AG04450 (cell line): ENCODE data around the gene RAPGEF2. TPM values are rescaled to one million over a fixed set of nuclear protein-coding genes. Genes with fewer than 3 reads are reported as not detected.

Experiments
- CTCF ChIA-PET: fragments of 300-600, 350-600 bp; formaldehyde crosslinking; extraction: SDS; loops from one replicate; lab custom pipeline; 2022; ENCODE audit warnings: antibody characterized with exemption, inconsistent platforms; lab: Charles Lee
- POLR2A ChIA-PET: fragments of 350-600 bp; formaldehyde crosslinking; extraction: SDS; loops from one replicate; lab custom pipeline; 2021; ENCODE audit warnings: antibody characterized with exemption, inconsistent platforms; lab: Yijun Ruan, JAX
- DNase-seq: peaks from one replicate; pipeline ENCODE4 v3.0.0-alpha.2; 2011; ENCODE audit warnings: low read depth, low spot score
- H3K27ac ChIP-seq: one replicate; pipeline ENCODE4 v1.5.1; 2012; ENCODE audit warnings: low read depth, low read length, control low read depth
- H3K27me3 ChIP-seq: one replicate; pipeline ENCODE4 v1.6.0; 2012; ENCODE audit warnings: low read length; ENCODE audit not compliant: control insufficient read depth, insufficient read depth
- H3K4me3 ChIP-seq: 2 replicates; pipeline ENCODE4 v1.5.1; 2011; ENCODE audit warnings: mild to moderate bottlenecking, low read depth, low read length, control low read depth
- H3K9me3 ChIP-seq: 2 replicates; pipeline ENCODE4 v1.5.1; 2012; ENCODE audit warnings: low read length; ENCODE audit not compliant: control insufficient read depth, insufficient read depth
- CTCF ChIP-seq: IDR thresholded peaks from 2 replicates; pipeline ENCODE4 v1.5.1; 2011; ENCODE audit warnings: low read depth, low read length, control low read depth, inconsistent platforms
- polyA plus RNA-seq: library from polyadenylated mRNA; depleted of rRNA; stranded (reverse); fragments of >200 nt; gene quantifications from 2 replicates; pipeline ENCODE4 v1.2.3, GENCODE V29; 2011

RAPGEF2 gene
- polyA plus RNA-seq, 1 experiment: 51.5 TPM

GRCh38 chr4:159206427-159206871 lies 103.6 kb downstream of the RAPGEF2 start:
- Histone ChIP-seq H3K9me3 (no peaks in the 10 kb centered on the region), H3K4me3 (no peak overlapping the region), H3K27me3 (no peaks in the 10 kb centered on the region), H3K27ac (no peak overlapping the region)
- no peak for DNase-seq
- no peak for TF ChIP-seq CTCF
- POLR2A ChIA-PET: no interaction called here
- CTCF ChIA-PET: interaction anchor here (0.8 to 1.6 kb wide), 5 partner anchors 14 to 476 kb away, joined by 3 to 4 read pairs (median 4); no protein-coding TSS in a partner anchor

GRCh38 chr4:159209249-159209648 lies 106.4 kb downstream of the RAPGEF2 start:
- Histone ChIP-seq H3K4me3 (no peak overlapping the region), H3K9me3 (no peaks in the 10 kb centered on the region), H3K27me3 (no peaks in the 10 kb centered on the region), H3K27ac (no peak overlapping the region)
- no peak for TF ChIP-seq CTCF
- ChIA-PET CTCF (no interaction called here), POLR2A (no interaction called here)
- no peak for DNase-seq

GRCh38 chr4:159210975-159211374 lies 108.1 kb downstream of the RAPGEF2 start:
- Histone ChIP-seq H3K4me3 (no peak overlapping the region), H3K9me3 (no peaks in the 10 kb centered on the region), H3K27me3 (no peaks in the 10 kb centered on the region), H3K27ac (no peak overlapping the region)
- no peak for TF ChIP-seq CTCF
- DNase-seq: no peak
- ChIA-PET POLR2A (no interaction called here), CTCF (interaction anchor here (1.2 to 4.4 kb wide), 2 partner anchors 9 to 245 kb away, joined by 3 to 43 read pairs; no protein-coding TSS in a partner anchor)

GRCh38 chr4:159212675-159213293 lies 109.9 kb downstream of the RAPGEF2 start:
- TF ChIP-seq CTCF: no peak
- CTCF ChIA-PET: interaction anchor here (4.4 kb wide), 1 partner anchor 10 kb away, joined by 43 read pairs; no protein-coding TSS in a partner anchor
- POLR2A ChIA-PET: no interaction called here
- DNase-seq: no peak
- Histone ChIP-seq H3K27me3 (no peaks in the 10 kb centered on the region), H3K9me3 (no peaks in the 10 kb centered on the region), H3K27ac (no peak overlapping the region), H3K4me3 (no peak overlapping the region)

- TF ChIP-seq CTCF: no peak
- ChIA-PET CTCF (no interaction called here), POLR2A (no interaction called here)
- no peak for DNase-seq
- Histone ChIP-seq H3K9me3 (no peaks in the 10 kb centered on the region), H3K27ac (no peak overlapping the region), H3K27me3 (no peaks in the 10 kb centered on the region), H3K4me3 (no peak overlapping the region)
Measured at GRCh38 chr4:159216834-159217233, 114.0 kb downstream of the RAPGEF2 start.
